ENCODE data around the gene LGALS3.
A peak's percentile ranks its signal among the peaks of the same experiment; 100 is the strongest.
"Not testable (repeated sequence)": the region's sequence is repeated elsewhere in the genome, so short reads cannot be mapped to it uniquely, and the experiment has no call there.

LGALS3 gene

DNA sequence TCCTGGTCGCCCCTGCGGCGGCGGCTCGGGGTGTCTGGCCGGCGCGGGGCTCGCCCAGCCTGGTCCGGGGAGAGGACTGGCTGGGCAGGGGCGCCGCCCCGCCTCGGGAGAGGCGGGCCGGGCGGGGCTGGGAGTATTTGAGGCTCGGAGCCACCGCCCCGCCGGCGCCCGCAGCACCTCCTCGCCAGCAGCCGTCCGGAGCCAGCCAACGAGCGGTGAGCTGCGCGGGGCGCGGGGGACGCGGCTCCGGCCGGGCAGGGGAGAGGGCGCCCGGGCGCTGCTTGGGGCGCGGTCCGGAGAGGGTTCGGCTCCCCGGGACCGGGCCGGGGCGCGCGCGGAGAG, at the start of gene LGALS3:
Gene LGALS3 (plus strand): TSS at position 167 of the 342 bp plus-strand sequence. CDS start 8,122 bp downstream, outside the sequence.
- peak; percentile 8 for DNase-seq

- DNase-seq = not testable (repeated sequence)
Measured at GRCh38 chr14:55079961-55080360, 49.1 kb upstream of the LGALS3 start.

DNA sequence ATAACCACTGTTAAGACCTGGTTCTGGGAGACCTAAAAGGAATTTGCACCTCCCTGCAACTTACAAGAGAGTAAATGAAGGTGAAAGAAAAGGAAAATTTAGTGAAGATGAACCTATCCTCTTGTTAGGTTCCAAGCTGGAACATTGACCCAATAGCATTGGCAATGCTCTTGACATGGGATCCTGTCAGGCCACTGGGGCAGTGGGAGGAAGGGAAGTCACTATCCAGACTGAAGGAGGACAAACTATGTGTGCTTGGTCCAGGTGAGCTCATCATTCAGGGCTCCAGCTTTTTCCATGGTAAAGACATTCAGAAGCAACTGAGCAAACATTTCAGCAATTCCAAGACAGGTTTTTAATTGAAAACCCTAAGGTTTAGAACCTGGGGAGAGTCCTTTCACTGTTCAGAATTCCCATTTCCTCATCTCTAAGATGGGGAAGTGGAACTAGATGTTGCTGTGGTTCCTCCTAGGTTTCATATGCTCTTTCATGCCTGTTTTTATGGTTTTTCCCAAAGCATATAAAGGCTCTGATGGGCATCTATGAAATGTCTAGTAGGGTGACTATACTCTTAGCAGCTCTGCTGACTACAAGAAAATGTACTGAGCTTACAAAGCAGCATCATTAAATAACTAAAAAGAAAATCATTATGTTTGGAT, 44.5 kb upstream of the LGALS3 start:
- DNase-seq = no peak

DNA sequence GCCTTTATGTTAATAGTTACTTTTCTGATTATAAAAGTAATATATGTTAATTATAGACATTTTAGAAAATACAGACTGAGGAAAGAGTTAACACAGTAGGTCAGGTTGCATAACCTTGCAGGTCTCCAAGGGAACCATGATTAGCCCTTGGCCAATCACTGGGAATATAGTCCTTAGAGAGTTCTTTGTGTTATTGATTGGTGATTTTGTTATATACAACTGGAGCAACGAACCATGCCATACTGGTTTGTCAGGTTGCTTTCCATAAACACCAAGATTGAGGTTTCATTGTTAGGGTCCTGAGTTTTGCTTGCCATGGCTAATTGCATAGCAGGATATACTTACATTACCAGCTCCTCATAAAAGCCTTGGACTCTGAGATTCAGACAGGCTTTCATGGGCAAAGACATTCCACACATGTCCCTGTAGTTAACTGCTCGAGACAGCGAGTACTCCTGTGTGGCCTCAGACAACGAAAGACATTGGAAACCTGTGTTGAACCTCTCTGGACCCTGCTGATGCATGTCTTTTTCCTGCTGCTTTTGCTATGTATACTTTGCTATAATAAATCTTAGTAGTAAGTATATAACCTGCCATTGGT, 43.9 kb upstream of the LGALS3 start:
- DNase-seq = no peak

DNA sequence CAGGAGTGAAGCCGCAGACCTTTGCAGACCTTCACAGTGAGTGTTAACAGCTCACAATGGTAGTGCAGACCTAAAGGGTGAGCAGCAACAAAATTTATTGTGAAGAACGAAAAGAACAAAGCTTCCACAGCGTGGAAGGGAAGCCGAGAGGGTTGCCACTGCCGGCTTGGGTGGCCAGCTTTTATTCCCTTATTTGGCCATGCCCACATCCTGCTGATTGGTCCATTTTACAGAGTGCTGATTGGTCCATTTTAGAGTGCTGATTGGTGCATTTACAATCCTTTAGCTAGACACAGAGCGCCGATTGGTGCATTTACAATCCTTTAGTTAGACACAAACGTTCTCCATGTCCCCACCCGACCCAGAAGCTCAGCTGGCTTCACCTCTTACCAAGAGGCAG, 42.1 kb upstream of the LGALS3 start:
- no peak for DNase-seq

- no peak for DNase-seq
Measured at GRCh38 chr14:55088356-55088755, 40.7 kb upstream of the LGALS3 start.

- no peak for DNase-seq
Measured at GRCh38 chr14:55092341-55092740, 36.7 kb upstream of the LGALS3 start.

DNA sequence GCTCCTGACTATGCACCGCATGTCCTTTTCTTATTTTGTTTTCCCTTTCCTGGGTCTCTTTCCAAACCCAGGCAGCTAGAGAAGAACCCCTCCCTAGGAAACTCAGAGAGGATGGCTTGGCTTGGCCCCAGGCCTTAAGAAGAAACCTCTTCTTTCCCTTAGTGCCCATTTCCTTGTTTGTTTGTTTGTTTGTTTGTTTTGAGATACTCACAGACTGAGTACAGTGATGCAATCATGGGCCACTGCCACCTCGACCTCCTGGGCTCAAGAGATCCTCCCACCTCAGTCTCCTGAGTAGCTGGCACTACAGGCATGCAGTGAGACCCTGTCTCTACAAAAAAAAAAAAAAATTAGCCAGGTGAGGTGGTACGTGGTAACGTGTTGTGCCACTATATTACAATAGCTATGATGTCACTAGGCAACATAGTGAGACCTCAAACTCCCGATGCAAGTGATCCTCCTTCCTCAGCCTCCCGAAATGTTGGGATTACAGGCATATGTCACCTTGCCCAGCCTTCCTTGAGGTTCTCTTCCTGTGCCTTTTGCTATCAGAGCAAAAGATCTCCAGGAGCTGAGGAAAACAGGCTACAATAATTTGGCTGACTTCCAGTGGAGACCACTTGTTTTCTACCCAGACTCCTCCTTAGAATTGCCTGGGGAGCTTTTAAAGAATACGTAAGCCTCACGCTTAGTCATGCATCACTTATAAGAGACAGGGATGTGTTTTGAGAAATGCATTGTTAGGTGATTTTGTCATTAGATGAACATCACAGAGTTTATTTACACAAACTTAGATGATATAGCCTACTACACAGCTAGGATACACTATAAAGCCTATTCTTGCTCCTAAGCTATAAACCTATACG, 34.5 kb upstream of the LGALS3 start:
- no peak for DNase-seq

DNA sequence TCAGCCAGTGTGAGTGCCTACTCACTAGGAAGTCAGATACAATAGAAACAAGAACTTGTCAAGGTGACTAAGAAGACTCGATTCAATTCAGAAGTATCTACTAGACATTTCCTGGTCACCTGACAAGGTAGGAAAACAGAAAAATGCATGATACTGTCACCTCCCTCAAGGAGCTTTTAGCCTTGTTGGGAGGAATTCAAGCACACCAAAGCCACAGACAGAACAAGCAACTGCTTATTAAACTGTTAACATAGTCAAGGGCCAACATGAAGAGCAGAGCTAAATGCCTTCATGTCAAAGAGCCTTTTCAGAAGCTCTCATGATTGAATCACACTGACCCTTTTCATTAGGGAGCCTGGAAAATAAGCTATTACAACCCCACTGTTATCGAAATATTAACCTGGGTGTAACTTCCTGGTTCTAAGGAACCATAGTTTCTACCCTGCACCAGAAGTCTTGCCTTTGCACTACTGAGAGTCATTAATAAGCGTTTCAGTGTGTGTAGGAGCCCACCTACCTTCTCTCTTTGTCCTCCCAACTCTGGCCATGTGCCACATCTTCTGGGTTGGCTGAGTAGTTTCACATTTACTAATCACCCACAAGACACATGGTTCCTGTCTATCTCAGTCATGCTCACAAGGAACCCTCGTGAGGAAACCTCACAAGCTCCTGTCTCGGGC, 31.0 kb upstream of the LGALS3 start:
- DNase-seq = no peak

DNA sequence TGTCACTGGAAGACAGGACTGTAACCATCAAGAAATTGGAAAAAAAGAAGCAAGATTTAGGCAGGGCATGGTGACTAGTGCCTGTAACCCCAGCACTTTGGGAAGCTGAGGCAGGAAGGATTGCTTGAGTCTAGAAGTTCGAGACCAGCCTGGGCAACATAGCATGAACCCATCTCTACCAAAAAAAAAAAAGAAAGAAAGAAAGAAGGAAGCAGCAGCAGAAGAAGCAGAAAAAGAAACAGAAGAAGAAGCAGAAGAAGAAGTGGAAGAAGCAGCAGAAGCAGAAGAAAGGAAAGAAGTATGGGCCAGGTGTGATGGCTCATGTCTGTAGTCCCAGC, 30.5 kb upstream of the LGALS3 start:
- no peak for DNase-seq

DNA sequence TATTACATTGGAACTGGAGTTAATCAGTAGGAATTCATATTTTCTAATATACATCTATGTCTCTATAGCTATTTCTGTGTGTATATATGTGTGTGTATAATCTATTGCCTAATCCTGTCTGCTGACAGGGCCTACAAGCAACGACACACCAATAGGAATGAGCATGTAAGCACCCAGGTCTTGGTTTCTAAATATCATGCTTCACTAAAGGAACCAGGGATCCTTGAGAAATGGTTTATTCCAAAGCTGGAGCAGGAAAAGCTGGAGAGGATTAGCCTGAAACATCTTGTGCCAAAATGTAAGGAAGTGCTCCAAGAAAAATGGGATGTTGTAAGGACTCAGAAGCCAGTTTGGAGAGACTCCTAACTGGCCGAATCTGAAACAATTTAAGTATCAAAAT, 29.3 kb upstream of the LGALS3 start:
- DNase-seq = no peak

- DNase-seq = no peak
Measured at GRCh38 chr14:55101698-55102097, 27.4 kb upstream of the LGALS3 start.

DNA sequence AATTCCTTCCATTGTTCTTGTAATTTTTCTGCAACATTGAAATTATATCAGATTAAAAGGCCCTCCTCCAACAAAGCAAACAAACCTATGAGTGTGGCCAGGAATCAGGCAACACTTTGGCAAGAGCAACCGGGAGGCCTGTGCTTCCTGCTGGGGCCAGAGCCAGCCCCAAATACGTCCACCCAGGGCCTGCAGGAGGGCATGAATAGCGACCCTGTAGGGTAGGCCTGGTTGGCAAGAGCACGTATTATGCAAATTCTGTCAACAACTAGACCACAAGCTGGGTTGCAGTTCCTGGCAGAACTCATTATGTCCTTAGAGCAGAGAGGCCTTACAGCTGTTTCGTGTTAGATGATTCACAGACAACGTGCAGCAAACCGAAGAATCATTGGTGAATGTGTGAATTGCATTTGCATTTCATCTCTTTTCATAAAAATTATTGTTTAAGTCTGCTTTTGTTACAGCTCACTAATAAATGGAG, 26.9 kb upstream of the LGALS3 start:
- no peak for DNase-seq

DNA sequence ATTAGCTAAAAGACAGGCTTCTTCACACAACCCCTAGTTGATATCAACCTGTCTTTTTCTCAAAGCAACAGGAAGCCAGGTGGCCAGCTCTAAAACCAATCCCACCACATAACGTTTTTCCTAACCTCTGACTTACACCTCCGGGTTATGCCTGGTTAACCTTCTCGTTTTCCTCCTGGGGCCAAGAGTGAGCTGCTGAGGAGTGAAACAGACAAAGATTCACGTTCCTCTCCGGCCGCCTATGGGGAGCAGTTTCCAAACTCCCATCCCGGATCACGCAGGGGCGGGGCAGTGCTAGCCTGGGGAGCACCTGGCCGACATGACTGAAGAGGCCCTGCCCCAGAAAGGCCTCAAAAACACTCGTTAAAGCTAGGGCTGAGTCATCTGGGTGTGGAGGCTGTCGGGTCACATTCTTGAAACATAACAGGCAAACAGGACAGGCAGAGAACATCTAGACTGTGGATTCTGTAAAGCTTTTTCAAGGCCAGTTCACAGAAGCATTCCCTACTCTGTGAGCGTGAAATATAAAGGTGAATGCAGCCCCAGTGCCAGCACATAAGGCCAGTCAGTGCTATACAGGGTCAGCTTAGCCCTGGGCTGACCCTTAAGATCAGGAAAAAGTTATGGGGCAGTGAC, 25.9 kb upstream of the LGALS3 start:
- DNase-seq = peak; percentile 12

DNA sequence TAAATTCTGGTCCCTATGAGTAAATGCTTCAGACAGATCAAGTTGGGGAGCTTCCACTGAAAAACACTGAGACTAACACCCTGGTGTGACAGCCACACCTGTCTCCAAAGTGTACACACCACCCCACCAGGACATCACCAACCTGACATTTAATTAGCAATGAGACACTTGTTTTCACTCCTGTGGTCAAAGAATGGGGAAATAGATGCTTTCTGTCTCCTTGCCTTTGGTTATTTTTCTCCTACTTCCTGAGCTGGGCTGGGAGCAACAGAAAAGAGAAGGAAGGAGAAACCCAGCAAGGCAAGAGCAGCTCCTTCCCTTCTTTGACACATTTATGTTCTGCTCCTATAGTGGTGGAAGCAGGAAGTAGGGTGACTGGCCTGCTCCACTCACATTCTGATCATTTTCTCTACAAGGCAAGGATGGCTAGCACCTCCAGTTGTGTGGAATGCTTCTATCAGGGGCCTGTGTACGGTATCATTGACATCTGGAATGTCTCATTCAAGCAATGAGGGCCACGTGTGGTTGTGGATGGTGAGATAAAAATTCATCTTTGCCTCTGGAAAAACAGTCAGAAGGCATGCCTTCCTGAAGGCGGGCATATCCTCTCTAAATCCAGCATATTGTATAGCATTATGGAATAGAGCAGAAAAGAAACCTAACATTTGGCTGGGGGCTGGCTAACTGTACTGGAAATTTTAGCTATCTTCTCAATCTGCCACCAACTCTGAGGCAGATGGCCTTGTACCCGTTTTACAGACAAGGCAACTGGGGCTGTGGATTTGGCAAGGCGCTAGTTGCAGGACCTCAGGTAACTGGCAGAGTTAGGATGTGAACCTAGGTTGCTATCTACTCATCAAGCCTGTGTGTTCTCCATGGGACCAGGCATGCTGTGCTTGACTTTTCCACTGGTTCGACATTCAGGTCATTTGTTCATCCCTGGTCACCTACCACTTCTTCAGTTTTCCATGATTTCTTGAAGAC, 24.8 kb upstream of the LGALS3 start:
- DNase-seq = peak; percentile 14

- DNase-seq = no peak
Measured at GRCh38 chr14:55105991-55106390, 23.1 kb upstream of the LGALS3 start.

DNA sequence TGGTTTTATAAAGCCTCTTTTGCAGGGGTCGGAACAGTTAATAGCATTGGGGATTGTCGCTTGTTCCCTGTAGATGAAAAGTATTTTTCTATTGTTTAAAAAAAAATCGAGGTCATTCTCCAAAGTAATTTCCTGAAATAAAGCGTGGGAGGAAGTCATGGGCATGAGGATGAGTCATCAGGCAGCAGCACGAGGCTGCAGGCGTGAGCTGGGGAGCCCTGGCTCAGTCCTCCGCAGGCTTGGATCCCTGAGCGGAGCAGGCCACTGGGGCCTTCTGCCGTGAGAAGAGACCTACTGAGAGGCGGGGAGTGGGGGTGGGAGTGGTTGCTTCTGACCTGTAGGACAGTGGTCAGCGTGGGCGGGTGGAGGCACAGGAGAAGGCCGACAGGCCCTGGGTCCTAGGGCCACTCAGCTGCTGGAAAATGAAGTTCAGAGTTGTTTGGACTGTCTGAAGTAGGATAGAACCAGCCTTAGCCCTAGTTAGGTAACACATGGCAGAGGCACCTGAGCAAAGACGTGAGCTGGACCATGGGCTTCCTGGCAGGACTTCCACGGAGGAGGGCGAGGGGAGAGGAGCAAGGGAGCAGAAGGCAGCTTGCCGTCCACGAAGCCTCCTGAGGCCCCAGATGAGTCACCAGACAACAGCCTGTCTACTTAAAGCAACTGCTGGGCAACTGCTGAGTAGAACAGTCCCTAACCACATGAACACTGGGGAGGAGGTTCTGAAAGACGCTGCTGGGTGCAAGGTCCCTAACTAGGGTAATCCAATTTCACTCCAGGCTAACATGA, 21.1 kb upstream of the LGALS3 start:
- DNase-seq = peak; percentile 82

GRCh38 chr14:55109836-55110235, 19.2 kb upstream of the LGALS3 start:
- no peak for DNase-seq

GRCh38 chr14:55111122-55111708, 17.8 kb upstream of the LGALS3 start:
- no peak for DNase-seq

GRCh38 chr14:55114720-55115119, 14.3 kb upstream of the LGALS3 start:
- no peak for DNase-seq

Measured in OCI-M1 (cell line).